ENCODE results near the gene MXD1.
"Not testable (repeated sequence)": the region's sequence is repeated elsewhere in the genome, so short reads cannot be mapped to it uniquely, and the experiment has no call there.

The MXD1 gene

DNA sequence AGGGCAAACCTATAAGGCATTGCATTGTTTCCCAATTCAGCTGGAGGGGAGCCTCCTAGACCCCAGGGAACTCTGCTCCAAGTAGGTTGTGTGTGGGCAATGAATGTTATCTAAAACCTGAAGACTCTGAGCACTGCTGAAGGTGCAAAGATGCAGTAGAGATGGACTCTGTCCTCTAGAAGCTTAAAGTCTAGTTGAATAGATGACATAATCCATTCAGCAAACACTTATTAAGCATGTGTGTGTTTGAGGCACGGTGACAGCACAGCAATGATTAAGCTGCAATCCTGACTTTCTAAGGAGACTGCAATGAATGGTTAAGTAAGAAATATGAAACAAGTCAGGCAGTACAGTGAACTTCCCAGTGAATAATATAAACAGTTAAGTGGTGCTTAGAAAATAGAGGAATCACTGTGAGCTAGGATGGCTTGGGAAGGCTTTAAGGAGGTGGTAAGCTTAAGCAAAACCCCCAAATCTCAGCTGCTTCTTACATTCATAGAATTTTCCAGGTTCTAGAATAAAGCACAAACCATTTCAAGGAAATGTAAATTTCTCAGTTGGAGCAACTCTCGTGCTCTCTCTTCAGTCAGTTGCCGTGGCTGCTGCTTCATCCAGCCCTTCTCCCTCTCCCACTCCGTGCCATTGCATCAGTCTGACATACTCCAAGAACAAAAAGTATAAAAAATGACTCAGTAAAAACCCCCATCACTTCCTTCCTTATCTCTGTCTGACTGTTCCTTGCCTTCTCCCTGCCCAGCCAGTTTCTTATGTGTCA lies 19.1 kb downstream of the MXD1 start:
- peak; percentile 96 for DNase-seq

DNA sequence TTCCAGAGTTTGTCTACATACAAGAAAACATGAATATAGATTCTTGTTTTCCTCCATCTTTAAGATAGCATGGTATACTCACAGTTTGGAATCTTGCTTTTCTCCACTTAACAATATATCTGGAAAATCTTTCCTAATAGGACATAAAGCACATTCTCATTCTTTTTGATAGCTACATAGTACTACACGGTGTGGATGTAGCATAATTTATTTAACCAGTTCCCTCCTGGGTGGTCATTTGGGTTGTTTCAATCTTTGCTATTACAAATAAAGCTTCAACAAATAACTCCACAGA lies 19.7 kb downstream of the MXD1 start:
- DNase-seq = no peak

DNA sequence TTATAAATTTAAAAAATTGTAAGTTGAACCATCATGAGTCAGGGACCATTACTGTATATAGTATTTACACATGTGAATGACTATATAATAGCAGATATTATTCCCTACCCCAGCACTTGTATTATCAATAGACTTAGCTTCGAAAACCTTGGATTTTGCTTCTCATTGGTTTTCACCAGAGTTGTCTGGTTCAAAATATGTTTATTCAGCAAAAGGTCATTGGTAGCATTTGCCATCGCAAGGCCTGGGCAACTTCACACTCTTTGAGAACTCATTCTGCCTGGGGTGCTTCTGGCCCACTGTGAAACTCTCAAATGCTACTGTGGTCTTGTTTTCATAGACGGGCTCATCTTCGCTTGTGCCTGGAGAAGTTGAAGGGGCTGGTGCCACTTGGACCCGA lies 20.1 kb downstream of the MXD1 start:
- DNase-seq = no peak

DNA sequence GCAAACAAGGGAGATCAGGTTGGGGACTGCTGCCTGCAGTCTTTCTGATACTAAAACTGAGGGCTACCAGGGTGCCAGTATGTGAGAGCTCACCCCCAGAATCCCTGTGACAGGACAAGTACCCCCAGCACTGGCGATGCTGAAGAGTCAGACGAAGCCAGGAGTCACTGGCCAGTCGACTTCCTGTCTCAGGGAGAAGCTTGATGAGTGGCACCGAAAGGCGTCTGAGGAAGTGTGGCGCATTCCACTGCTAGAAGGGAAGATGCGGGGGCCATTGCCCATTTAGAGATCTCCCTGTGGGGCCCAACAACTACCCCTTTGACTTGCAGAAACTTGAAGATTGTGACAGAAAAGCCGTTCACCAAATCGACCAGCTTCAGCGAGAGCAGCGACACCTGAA lies 22.0 kb downstream of the MXD1 start:
- no peak for DNase-seq

DNA sequence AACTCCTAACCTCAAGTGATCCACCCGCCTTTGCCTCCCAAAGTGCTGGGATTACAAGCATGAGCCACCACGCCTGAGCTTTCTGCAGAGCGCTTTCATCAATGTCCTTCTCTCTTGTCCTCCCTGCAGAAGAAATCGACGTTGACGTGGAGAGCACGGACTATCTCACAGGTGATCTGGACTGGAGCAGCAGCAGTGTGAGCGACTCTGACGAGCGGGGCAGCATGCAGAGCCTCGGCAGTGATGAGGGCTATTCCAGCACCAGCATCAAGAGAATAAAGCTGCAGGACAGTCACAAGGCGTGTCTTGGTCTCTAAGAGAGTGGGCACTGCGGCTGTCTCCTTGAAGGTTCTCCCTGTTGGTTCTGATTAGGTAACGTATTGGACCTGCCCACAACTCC lies 23.1 kb downstream of the MXD1 start:
- DNase-seq = no peak

DNA sequence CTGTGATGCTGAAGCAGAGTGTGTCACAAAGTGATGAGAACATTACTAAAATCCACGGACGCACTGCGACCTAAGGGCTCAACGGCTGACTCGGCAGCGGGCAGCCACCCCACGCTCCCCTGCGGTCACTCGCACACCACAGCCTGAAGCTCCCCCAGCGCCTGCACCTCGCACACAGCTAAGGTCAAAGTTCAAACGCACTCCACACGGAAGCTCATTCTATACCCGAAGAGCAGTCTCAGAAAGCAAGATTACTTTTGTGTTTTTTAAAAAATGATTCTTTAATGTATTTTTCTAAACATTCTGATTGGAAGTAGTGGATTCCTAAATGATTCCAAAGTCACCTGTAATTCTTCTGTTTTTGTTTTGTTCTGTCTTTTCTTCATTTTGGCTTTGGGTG lies 24.8 kb downstream of the MXD1 start:
- DNase-seq = no peak

DNA sequence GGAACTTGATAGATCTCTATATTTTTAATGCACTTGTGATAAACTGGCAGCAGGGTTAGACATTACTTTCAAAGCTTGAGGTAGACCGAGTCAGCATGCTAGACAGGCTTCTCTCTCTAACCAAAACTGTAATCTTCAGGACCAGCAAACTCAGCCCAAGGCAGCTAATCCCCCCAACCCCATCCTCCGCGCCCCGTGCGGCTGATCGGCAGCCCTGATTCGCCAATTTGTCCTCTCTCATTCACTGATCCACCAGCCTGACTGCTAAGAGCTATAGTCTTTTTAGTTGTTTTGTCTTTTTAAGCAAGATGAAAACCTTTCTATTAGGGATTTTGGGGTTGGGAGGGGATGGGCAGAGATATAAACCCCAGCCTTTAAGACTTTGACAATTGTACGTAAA lies 25.8 kb downstream of the MXD1 start:
- DNase-seq = no peak

DNA sequence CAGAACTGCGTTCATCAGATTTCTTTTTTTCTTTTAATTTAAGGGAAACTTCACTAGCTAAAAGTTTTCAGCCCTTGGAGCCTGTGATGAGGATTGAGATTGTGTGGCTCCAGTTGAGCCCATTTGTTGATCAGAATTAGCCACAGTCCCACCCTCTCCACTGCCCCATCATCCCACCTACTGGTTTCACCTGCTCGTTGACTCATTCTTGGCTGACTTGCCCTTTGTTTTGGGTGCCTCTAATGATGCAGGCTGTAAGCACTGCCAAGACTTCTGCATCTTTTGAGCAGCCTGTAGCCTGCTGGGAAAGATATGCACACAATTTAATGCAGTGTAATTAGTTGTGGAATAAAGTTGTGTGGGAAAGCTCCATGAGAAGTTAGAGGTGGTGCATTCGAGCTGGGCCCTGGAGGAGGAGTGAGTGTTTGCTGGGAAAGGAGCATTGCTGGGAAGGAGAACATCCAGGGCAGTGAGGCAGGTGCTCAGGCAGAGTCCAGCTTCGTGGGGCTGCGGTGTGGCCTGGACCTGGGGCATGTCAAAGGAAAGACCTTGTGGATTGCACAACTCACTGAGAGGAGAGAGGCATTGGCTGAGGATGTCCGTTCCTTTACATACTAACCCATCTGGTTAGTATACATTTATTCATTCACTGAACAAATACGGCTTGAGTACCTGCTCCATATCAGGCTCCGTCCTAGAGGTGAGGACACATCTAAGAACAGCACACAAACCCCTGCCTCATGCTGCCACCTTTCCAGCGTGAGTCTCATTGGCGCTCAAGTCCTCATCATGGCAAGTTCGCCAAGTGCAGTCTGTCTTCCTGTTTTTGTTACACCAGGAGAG lies 28.3 kb downstream of the MXD1 start:
- DNase-seq = no peak

DNA sequence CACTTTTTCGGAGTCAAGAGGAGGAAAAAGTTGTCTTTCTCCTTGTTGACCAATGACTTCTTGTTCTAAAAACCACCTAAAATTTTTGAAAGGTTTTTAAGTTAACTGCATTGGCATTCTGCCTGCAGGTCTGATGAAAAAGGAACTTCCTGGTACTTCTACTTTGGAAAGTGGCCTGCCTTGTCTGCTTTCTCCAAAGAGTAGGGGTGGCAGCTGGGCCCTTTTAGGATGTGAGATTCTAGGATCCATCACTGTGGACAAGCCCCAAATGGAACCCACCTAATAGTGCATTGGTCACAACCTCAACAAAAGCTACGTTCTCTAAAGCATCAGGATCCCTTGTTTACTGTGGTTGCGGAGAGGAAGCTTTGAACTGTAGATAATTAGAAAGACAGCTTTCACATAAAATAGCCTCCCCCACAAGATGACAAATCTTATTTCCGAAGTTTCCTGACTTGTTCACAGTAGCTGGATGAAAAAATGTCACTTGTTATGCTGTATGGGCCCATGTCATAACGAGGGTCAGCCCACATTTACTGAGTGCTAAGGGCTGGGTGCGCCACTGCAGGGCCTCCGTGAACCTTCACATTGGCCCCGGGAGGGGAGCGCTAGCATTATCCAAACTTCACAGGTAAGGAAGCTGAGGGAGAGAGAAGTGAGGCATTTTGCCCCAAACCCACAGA lies 29.1 kb downstream of the MXD1 start:
- peak; percentile 35 for DNase-seq

DNA sequence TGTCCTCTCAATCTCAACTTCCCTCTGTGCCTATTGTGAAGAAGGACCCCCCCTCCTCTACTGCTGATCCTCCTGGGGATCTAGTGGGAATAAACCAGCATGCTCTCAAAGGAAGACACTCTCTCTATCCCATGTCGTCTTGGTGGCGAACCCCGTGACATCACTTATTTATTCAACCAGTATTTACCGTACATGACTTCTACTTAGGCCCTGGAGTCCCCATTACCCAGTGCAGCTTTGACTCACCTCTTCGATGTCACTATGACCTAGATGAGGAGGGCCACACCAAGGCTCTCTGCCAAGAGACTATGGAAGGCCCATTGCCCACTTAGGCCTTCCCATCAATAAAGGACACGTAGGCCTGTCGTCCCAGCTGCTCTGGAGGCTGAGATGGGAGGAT lies 29.8 kb downstream of the MXD1 start:
- DNase-seq = no peak

DNA sequence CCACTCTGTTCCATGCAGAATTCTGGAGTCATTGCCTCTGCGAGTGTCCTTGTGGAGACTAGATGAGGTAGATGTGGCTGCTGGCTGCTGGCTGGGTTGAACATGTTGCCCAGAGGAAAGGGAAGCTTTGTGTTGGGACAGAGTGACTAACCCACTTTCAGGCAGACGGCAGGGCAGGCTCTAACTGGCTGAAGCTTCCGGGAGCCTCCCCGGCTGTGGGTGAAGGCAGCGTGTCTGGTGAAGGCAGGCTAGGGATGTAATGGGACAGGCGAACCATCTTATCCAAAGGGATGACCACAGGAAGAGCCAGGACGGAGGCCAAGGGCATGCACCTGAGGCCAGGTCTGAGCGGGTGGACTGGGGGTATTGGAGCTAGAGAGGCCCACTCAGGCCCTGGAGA lies 30.5 kb downstream of the MXD1 start:
- peak; percentile 92 for DNase-seq

DNA sequence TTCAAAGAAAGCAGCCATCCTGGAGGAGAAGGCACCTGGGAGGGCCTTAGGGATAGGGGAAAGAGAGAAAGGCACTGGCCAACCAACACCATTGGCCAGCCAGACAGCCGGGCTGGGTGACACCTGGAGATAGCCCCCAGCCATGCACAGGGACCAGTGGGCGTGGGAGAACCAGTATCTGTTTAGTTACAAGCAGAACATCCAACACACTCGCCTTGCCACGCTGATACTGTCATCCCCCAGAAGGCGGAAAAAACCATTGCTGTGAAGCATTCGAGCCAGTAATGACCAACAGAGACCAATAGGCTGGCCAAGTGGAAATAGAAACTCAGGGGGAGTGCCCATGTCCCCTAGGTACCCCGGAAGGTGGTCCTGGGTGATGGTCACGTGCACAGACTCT lies 31.0 kb downstream of the MXD1 start:
- DNase-seq = no peak

DNA sequence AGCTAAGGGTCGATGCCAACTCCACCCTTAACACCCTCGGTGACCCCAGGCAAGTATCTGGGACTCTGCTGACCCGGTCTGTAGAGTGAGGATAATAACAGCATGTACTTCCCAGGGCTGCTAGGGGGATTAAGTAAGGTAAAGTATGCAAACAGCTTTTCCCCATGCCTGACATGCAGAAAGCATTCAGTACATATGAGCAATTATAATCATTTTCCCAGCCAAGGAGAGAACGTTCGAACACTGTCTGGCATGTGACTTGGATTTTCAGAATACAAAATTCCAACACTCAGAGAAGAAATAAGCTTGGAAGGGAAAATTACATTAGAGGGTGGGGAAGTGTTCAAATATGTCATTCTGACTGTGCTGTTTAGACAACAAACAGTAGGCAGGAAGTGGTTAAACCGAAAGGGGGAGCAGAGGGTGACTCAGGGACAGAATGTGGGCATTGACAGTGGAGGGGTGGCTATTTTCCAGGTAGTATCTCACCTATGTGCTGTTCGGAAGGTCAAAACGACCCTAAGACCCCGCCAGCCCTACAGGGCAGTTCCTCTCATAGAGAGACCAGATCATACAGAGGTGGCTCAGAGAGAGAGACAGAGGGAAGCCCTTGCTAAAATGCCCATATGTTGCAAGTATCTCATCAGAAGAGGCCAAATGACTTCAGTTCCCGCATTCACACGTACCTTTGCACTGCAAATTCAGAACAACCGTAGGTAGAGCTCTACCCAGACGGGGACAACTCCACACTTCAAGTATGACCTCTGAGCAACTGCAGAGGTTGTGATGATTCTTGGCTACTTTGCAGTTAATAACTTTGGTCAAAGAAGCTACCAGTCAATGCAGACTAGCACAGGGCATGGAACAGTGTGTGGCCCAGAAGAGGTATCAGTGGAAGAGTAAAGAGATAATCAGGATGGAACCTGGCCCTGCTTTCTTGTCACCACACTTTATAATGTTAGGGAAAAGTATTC lies 31.7 kb downstream of the MXD1 start:
- peak; percentile 83 for DNase-seq

DNA sequence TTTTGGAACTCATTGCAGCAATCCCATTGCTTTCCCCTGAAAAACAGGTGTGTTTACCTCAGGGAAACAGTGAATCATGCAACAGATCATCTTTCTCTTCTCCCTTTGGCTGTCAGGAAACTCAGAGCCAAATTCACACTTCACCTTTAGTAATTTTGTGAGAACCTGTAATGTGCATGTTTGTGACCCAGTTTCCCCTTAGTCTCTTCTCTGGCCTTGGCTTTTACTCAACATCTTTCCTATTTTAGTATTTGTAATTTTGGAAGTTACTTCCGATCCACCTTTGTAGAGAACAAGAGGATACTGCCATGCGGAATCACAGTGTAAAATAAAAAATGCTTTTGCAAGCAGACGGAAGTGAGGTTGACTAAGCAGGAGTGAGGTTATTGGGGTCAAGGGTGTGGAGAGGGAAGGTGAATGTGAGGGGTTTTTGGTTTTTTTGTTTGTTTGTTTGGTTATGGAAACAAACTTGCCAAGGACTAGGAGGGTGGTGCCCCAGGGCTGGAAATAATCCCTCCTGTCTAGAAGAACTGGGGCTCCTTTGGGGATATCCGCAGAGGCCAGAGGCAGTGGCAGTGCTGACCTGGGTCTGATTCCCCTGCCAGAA lies 32.5 kb downstream of the MXD1 start:
- DNase-seq = peak; percentile 33

DNA sequence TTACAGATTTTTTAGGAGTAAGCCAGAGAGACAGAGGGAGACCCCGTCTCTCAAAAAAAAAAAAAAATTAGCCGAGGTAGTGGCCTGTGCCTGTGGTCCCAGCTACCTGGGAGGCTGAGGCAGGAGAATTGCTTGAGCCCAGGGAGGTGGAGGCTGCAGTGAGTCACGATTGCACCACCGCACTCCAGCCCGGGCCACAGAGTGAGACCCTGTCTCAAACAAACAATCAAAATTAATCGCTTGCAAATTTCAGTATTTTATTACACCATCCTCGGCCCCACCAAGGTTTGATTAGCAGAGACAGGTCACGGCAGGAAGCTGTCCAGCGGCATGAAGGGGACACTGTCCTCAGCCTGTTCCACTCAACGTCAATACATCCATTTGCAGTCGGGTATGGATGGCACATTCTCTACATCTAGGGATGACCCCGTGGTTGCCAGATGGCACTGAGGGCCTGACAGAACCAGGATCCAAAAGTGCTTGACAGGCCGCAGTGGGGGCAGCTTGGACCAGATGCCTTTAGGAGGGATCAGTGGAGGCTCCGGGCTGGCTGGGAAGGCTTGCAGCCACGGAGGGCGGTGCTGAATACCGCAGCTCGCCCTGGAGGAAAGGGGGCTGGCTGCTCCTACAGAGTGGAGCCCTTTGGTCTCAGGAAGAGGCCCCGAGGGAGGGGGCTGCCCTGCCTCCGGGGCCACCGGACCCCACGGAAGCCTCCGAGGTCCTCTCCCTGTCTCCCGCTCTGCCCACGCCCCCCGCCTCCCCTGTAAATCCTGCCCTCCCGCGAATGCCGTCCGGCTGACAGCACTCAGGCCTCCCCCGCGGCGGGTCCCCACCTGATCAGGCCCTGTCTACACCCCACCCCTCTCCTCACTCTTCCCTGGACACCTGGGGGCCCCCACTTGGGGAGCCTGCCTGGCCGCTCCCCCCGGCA lies 33.4 kb downstream of the MXD1 start:
- no peak for DNase-seq

DNA sequence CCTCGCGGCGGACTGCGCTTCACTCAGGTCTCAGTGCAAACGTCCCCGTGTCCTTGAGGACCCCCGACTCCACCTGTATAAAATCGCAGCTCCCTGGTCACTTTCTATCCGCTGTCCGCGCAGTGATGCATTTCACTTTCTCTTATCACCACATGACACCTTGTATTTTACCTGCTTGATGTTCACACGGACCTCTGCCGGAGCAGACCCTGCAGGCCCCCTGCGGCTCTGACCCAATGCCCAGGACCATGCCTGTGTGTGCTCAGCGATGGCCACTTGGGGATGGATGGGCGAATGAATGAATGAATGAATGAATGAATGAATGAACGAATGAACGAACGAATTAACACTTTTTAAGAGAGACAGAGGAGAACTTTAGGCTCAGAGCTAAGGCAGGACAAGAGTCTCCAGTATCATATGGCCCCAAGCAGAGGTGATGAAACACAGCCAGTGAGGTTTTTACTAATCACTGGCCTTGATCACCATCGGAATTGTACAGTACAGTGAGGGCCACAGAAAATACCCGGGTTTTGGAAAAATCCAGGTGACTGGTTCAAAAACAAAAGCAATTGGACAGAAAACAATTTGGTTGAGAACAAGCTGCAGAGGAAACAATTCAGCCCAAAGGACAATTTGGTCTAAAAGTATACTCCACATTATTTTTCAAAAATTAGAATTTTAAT lies 34.2 kb downstream of the MXD1 start:
- DNase-seq = no peak

DNA sequence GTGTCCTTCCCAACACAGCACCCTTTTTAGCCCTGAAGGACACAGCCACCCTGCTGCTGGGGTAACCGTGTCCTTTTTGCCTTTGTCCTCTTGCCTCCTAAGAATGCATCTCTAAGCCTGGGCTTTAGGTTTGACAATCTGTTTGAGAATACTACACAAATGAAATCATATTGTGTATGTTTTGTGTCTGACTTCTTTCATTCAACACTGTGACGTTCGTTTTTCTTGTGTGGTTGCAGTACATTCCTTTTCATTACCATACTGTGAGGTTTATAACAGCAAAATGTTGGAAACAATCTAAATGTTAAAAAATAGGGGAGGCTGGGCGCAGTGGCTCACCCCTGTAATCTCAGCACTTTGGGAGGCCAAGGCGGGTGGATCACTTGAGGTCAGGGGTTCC lies 35.3 kb downstream of the MXD1 start:
- DNase-seq = no peak

DNA sequence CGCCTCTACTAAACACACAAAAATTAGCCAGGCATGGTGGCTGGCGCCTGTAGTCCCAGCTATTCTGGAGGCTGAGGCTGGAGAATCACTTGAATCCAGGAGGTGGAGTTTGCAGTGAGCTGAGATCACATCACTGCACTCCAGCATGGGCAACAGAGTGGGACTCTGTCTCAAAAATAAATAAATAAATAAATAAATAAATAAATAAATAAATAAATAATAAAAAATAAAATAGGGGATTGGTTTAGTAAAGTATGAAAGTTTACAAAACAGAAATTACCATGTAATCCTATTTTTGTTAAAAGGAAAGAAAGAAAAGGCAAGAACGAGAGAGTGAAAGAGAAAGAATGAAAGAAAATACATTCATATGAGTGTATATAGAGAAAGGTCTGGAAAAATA lies 35.8 kb downstream of the MXD1 start:
- not testable (repeated sequence) for DNase-seq

DNA sequence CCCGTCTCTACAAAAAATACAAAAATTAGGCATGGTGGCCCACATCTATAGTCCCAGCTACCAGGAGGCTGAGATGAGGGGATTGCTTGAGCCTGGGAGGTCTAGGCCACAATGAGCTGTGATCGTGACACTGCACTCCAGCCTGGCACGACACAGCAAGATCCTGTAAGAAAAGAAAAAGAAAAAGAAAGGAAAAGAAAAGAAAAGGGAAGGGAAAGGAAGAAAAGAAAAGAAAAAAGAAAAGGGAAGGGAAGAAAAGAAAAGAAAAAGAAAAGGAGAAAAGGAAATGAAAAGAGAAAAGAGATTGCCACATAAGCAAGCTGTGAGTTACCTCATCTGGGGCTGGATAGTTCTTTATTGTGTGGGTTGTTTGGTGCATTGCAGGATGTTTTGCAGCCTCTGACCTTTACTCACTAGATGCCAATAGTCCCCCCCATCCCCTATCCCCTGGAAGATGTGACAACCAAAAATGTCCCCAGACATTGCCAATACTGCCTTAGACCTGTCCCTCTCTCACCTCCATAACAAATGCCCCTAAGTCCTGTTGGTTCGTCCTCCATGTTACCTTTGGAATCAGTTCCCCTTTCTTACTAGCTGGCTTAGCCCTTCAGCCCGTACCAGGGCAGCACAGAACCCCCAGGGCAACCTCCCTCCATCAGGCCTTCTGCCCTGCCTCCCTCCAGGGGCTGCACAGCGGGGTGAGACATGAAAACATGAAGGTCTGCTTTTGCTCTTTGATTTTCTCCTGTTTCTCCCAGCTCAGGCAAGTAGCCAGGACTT lies 37.6 kb downstream of the MXD1 start:
- peak; percentile 43 for DNase-seq

DNA sequence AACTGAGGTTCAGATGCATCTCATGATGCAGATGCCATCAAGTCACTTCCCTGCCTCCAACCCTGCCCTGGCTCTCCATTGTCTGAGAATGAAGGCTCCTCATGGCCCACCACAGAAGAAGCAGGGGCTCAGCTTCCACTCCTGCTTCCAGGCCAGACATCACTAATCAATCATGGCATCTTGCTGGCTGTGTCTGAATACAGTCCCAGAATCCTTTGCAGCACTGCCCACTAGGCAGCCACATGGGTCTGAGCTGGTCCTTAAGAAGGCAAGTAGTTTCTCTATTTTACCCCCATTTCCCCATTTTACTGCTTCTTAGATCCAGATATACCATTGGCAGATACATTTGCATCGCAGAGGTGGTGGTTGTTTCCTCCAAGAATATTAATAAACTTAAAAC lies 39.2 kb downstream of the MXD1 start:
- DNase-seq = no peak

Measured in suppressor macrophage treated with lipopolysaccharide for 4 hours (primary cell).